Upper lobe of right lung (tissue), 1 donor: ENCODE measurements around the gene AP1M1. TPM values are rescaled to one million over a fixed set of nuclear protein-coding genes. Genes with fewer than 3 reads are reported as not detected.

ENCODE experiments used
- ATAC-seq: fragments of 200-7000 bp; cut with Tn5 transposase; one replicate; pipeline ENCODE4 v1.9.1; 2020; ENCODE audit warnings: mild to moderate bottlenecking, moderate library complexity
- DNase-seq: peaks from one replicate; pipeline ENCODE4 v3.0.0-alpha.2; 2020
- H3K27ac ChIP-seq: fragments of 200-600 bp; one replicate; pipeline ENCODE4 v1.8.0; 2022
- H3K27me3 ChIP-seq: fragments of 200-600 bp; one replicate; pipeline ENCODE4 v1.8.0; 2022; ENCODE audit warnings: mild to moderate bottlenecking
- H3K36me3 ChIP-seq: fragments of 200-600 bp; one replicate; pipeline ENCODE4 v1.8.0; 2022
- H3K4me1 ChIP-seq: fragments of 200-600 bp; one replicate; pipeline ENCODE4 v1.8.0; 2022
- H3K4me3 ChIP-seq: fragments of 200-600 bp; one replicate; pipeline ENCODE4 v1.8.0; 2022; ENCODE audit warnings: mild to moderate bottlenecking
- H3K9me3 ChIP-seq: fragments of 200-600 bp; one replicate; pipeline ENCODE4 v1.8.0; 2022
- CTCF ChIP-seq: fragments of 200-600 bp; IDR thresholded peaks from one replicate; pipeline ENCODE4 v1.8.0; 2022; ENCODE audit warnings: antibody characterized with exemption
- intact Hi-C: fragments of 100-400 bp; cut with DNase I; formaldehyde crosslinking; loops from one replicate; pipeline ENCODE4 v1.11.0; 2022
- total RNA-seq: library from RNA; stranded (reverse); fragmentation: NEBNext Ultra II Directional; extraction: Animal tissue kit (Norgen Biotek cat#: 25700); gene quantifications from one replicate; pipeline ENCODE4 v1.2.1, GENCODE V29; 2021
- donor health status: DM: no; HTN: yes; CAD: no; lungs with severe emphysema.

The AP1M1 gene
- total RNA-seq, 1 donor from 2014 or later = 72.1 TPM

- Histone ChIP-seq H3K9me3 (no peaks in the 10 kb centered on the region), H3K4me1 (peaks cover 34% of the 10 kb centered on the region), H3K27ac (no peak overlapping the region), H3K36me3 (no peaks in the 10 kb centered on the region), H3K4me3 (no peak overlapping the region), H3K27me3 (no peaks in the 10 kb centered on the region)
- intact Hi-C loops = no loop called here
- ATAC-seq = no peak
- TF ChIP-seq CTCF = no peak
- no peak for DNase-seq
Measured at GRCh38 chr19:16263141-16263761, 65.5 kb downstream of the AP1M1 start.

- Histone ChIP-seq H3K27me3 (no peaks in the 10 kb centered on the region), H3K27ac (no peak overlapping the region), H3K4me1 (peaks cover 25% of the 10 kb centered on the region), H3K9me3 (no peaks in the 10 kb centered on the region), H3K36me3 (no peaks in the 10 kb centered on the region), H3K4me3 (no peak overlapping the region)
- ATAC-seq = no peak
- no peak for DNase-seq
- TF ChIP-seq CTCF = no peak
- intact Hi-C loops = no loop called here
Measured at GRCh38 chr19:16265205-16265604, 67.5 kb downstream of the AP1M1 start.

GRCh38 chr19:16265890-16266585, 68.3 kb downstream of the AP1M1 start:
- DNase-seq (no peak), ATAC-seq (no peak)
- no peak for TF ChIP-seq CTCF
- Histone ChIP-seq H3K27ac (no peak overlapping the region), H3K36me3 (no peaks in the 10 kb centered on the region), H3K4me3 (no peak overlapping the region), H3K27me3 (no peaks in the 10 kb centered on the region), H3K4me1 (peaks cover 24% of the 10 kb centered on the region), H3K9me3 (no peaks in the 10 kb centered on the region)
- intact Hi-C loops = no loop called here

- Histone ChIP-seq H3K27ac (no peak overlapping the region), H3K4me1 (peaks cover 18% of the 10 kb centered on the region), H3K27me3 (no peaks in the 10 kb centered on the region), H3K9me3 (no peaks in the 10 kb centered on the region), H3K36me3 (no peaks in the 10 kb centered on the region), H3K4me3 (no peak overlapping the region)
- TF ChIP-seq CTCF = no peak
- intact Hi-C loops = no loop called here
- DNase-seq (no peak), ATAC-seq (no peak)
Measured at GRCh38 chr19:16266586-16266942, 68.9 kb downstream of the AP1M1 start.

GRCh38 chr19:16268676-16269319, 71.1 kb downstream of the AP1M1 start:
- no peak overlapping the region for H3K27ac ChIP-seq
- DNase-seq = no peak
- no peak overlapping the region for H3K4me3 ChIP-seq
- H3K9me3 ChIP-seq = no peaks in the 10 kb centered on the region
- no peak for TF ChIP-seq CTCF
- ATAC-seq = no peak
- no peaks in the 10 kb centered on the region for H3K27me3 ChIP-seq
- intact Hi-C loops = no loop called here
- H3K36me3 ChIP-seq = no peaks in the 10 kb centered on the region
- peaks cover 9% of the 10 kb centered on the region for H3K4me1 ChIP-seq
